Stromal cell of bone marrow (primary cell): ENCODE results near the gene LRRC8A.

ENCODE experiments used
- DNase-seq: peaks from one replicate; pipeline ENCODE4 v3.0.0-alpha.2; 2012; ENCODE audit warnings: low read depth

The LRRC8A gene

DNA sequence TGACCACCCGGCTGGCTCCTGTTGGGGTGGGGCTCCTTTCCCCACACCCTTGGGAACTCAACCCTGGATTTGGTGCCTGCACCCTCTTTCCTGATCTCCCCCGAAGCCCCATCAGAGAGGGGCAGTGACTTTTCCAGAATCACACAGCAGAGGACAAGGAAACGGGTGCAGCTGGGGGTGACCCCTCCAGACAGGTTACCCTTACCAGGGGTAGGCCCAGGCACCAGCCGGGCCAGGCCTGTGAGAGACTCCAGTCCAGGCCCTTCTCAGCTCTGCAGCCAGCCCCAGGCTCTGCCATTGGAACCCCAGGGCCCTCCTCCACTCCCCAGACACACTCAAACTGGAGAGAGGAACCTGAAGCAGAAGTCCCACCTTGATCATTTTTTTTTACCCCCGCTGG is 19.9 kb downstream of the LRRC8A start:
- no peak for DNase-seq

DNA sequence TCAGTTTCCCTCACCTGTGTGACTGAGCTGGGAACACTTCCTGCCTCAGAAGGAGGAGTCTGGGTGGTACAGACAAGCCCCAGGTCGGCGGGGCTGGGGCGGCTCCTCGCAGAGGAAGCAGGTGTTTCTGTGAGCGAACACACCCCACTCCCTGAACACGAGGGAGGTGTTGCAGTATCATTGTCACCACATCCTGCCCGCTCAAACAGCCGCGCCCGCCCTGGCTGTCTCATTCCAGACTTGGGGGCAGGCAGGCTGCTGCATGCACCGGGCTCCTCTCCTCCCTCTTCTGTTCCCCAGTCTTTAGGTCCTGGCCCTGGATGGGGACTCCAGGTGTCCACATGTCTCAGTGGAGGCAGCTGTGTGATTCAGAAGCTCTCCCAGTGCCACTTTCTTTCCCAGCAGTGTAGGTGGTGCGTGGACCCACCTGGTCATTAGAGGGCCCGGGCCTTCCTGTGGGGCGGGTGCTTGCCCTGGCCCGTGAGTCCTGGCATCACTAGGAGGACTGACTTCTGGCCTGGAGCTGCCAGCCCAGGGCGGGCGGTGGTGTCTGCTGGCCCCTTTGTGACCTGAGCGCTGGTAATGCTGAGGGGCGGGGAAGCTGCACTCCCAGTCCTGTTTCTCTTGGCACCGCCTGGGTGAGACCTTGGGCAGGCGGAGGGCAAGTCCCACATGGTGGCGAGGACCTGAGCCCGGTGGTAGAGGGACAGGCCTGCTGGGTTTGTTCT is 20.6 kb downstream of the LRRC8A start:
- DNase-seq = no peak

DNA sequence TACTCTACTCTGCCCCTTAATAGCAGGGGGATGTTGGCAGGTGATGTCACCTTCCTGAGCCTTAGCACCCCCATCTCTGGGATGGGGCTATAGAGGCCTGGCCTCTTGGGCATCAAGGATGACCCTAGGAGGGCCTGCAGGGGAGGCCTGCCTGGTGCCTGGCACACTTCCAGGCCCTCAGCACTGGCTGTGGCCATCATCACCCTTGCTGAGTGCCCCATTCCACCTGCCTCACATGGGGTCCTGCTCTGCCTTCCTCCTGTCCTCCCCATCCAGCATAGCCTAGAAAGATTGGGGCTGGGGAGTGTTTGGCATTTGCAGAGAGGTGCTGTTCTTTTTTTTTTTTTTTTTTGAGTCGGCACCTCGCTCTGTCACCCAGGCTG is 21.1 kb downstream of the LRRC8A start:
- DNase-seq = no peak

DNA sequence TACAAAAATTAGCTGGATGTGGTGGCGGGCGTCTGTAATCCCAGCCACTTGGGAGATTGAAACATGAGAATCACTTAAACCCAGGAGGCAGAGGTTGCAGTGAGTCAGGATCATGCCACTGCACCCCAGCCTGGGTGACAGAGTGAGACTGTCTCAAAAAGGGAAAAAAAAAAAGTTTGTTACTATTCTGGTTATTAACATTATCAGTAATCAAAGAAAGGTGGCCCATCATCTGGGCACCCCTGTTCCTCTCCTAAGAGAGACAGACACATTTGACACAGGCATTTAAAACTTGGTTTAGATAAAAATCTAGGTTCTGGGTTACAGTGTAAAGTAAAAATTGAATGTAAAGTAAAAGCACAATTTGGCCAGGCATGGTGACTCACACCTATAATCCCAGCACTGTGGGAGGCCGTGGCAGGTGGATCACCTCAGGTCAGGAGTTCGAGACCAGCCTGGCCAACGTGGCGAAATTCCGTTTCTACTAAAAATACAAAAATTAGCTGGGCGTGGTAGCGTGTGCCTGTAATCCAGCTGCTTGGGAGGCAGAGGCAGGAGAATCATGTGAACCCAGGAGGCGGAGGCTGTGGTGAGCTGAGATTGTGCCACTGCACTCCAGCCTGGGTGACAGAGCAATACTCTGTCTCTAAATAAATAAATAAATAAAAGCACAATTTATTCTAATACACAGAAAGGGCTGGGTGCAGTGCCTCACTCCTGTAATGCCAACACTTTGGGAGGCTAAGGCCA is 22.1 kb downstream of the LRRC8A start:
- no peak for DNase-seq

DNA sequence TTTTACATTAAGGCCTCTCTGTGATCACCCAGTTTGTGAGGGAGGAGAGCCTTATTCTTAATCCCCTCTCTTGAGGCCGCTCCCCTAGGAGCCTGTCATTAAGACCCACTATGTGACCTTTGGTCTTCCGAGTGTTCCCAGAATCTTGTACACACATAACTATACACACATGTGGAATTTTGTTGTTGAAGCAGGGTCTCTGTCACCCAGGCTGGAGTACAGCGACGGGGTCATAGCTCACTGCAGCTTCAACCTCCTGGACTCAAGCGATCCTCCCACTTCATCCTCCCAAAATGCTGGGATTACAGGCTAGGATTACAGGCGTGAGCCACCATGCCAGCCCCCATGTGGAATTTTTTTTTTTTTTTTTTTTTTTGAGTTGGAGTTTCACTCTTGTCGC is 24.0 kb downstream of the LRRC8A start:
- no peak for DNase-seq

DNA sequence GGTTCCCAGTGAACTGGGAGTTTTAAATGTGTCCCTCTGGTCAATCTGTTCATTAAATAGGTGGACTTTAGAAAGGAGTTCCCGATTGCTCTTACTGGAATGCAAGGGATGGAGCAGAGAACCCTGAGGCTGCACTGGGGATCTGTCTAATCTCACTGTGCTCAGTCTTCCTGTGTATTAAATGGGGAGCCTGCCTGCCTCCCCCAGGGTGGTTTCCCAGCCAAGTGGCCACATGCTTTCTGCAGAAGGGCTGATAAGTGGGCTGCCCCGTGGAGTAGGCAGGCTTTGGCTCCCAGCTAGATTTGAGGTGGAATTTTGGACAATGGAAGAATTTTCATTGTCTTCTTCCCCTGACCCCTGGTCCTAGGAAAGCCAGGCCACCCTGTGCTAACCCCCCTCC is 24.8 kb downstream of the LRRC8A start:
- DNase-seq = no peak

DNA sequence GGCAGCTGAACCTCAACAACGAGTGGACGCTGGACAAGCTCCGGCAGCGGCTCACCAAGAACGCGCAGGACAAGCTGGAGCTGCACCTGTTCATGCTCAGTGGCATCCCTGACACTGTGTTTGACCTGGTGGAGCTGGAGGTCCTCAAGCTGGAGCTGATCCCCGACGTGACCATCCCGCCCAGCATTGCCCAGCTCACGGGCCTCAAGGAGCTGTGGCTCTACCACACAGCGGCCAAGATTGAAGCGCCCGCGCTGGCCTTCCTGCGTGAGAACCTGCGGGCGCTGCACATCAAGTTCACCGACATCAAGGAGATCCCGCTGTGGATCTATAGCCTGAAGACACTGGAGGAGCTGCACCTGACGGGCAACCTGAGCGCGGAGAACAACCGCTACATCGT is 26.4 kb downstream of the LRRC8A start:
- no peak for DNase-seq

DNA sequence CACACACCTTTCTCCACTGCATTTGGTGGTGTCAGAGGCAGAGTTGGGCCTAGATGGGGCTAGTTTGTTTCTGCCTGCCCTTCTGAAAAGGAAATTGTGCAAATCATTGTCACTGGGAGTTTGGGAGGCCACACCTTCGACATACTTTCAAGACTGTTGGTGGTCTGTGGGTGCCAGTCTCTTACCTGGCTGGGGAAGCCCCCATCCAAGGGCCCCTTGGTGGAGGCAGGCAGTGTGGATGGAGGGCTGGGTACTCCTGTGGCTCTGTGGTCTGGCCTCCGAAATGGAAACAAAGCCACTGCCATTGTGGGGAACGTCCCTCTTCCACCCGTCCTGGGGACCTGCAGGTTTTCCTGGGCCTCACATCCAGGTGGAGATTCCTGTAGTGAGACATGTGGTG is 27.9 kb downstream of the LRRC8A start:
- DNase-seq = no peak

DNA sequence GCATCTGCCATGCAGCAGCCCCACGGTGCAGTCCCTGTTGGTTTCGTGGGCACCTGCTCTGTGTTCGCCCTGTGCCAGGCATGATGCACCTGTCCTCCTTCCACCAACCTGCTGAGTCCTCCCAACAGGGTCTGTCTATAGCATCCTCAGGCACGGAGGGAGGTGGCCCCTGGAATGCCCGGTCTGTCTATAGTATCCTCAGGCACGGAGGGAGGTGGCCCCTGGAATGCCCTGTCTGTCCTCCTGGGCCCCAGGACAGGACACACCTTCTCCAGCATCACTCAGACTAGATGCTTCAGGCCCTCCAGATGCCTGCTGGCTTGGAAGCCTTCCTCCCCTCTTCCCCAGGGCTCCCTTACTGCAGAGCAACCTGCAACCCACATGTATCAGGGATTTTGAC is 29.0 kb downstream of the LRRC8A start:
- DNase-seq = no peak

DNA sequence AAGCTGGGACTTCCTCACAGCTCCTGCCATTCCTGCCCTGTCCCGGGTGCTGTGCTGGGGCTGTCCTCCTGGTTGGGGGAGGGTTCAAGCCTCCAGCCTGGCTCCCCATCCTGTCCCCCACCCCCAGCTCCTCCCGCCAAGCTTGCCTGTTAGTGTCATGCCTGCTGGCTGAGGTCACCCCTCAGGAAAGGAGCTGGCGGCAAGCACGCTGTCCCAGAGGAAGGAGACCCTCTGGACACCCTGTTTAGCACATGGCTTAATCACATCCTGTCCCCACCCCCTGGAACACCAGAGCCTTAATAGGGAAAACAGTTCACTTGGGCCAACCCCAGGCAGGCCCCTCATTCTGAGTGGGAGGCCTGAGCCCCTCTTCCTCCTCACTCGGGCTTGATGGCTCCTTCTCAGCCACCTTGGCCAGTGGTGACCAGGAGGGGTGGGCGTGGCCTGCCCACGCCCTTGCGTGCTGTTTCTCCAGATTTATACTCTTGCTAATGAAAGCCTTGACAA is 29.6 kb downstream of the LRRC8A start:
- DNase-seq = no peak

DNA sequence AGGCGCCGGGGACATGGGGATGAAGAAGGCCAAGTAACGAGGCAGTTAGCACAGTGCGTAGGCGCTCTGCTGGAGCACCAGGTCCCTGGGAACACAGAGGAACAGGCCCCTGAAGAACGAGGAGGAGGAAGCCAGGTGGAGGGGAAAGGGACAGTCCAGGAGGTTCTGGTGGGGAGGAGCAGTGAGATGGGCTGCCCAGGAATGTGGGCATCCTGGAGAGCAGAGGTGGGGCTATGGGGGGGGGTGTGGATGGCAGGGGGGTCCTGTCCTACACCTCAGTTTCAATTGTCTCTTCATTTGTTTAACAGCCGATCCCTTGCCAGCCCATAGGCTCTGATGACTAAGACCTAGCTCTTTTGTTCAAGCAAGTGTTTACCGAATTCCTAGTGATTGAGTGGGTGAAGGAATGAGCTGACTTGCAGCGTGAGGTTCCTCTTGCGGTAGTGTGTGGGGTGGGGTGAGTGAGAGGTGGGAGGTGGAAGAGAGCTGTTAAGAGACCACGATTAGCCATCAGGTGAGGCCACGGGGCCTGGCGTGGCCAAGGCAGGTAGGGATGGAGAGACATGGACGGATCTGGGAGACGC is 30.4 kb downstream of the LRRC8A start:
- peak; percentile 43 for DNase-seq

DNA sequence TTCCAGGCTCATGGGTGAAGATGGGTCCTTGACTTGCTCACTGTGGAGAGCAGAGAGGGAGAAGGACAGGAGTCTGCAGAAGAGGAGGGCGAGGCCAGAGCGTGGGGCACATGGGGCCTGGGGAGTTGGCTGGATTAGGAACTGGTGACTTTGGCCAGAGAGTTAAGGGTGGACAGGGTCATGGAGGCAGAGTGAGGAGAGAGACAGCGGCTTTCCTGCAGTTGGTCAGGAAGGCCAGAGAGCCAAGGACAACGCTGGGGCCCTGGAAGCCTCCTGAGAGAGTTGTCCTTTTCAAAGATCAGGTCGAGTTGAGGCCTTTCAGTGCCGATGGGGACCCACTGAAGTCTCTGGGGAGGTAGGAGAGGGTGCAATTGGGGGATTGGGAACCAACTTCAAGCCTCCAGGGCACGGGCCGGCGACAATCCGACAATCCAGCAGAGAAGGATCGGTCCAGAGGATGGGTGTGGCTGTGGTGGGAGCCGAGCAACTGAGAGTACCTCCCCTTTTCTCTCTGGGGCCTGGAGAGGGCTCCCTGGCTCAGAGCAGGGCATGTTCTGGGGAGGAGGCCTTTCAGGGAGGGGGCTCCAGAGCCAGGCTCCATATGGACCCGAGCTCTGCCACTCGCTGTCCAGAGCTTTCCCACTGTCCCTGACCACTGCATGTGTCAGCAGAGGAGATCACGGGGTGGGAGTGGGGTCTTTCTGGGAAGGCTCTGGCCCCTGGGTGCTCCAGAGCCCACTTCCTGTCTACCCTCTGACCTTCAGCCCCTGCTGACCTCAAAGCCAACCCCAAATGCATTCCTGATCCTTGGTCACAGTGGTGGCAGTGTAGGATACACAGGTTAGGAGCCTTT is 31.3 kb downstream of the LRRC8A start:
- DNase-seq = no peak

DNA sequence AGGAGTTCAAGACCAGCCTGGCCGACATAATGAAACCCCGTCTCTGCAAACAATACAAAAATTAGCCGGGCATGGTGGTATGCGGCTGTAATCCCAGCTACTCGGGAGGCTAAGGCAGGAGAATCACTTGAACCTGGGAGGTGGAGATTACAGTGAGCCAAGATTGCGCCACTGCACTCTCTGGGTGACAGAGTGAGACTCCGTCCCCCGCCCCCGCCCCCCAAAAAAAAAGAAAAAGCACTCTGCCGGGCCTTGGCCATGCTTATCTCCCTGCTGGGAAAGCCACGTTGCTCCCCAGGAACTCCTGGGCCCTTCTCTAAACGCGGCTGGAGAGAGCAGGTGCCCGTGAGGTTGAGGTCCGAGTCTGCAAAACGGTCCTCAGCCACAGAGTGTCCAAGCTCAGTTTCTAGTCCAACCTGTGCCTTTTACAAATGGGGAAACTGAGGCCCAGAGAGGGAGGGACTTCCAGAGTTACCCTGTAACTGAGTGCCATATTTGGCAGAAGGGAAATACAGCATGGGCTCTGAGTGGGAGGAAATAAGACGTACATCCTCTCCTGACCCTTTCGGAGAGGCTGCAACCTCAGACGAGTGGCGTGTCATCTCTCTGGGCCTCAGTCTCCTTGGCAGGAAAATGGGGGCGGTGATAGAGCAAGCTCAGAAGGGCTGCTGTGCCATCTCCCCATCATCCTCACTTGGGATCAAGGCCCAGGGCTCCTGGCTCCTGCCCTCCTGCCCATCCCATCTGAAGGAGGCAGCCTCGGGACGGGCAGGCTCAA is 32.3 kb downstream of the LRRC8A start:
- no peak for DNase-seq

DNA sequence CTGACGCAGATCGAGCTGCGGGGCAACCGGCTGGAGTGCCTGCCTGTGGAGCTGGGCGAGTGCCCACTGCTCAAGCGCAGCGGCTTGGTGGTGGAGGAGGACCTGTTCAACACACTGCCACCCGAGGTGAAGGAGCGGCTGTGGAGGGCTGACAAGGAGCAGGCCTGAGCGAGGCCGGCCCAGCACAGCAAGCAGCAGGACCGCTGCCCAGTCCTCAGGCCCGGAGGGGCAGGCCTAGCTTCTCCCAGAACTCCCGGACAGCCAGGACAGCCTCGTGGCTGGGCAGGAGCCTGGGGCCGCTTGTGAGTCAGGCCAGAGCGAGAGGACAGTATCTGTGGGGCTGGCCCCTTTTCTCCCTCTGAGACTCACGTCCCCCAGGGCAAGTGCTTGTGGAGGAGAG is 34.3 kb downstream of the LRRC8A start:
- no peak for DNase-seq

DNA sequence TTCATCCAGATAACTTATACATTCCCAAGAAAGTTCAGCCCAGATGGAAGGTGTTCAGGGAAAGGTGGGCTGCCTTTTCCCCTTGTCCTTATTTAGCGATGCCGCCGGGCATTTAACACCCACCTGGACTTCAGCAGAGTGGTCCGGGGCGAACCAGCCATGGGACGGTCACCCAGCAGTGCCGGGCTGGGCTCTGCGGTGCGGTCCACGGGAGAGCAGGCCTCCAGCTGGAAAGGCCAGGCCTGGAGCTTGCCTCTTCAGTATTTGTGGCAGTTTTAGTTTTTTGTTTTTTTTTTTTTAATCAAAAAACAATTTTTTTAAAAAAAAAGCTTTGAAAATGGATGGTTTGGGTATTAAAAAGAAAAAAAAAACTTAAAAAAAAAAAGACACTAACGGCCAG is 34.8 kb downstream of the LRRC8A start:
- no peak for DNase-seq

DNA sequence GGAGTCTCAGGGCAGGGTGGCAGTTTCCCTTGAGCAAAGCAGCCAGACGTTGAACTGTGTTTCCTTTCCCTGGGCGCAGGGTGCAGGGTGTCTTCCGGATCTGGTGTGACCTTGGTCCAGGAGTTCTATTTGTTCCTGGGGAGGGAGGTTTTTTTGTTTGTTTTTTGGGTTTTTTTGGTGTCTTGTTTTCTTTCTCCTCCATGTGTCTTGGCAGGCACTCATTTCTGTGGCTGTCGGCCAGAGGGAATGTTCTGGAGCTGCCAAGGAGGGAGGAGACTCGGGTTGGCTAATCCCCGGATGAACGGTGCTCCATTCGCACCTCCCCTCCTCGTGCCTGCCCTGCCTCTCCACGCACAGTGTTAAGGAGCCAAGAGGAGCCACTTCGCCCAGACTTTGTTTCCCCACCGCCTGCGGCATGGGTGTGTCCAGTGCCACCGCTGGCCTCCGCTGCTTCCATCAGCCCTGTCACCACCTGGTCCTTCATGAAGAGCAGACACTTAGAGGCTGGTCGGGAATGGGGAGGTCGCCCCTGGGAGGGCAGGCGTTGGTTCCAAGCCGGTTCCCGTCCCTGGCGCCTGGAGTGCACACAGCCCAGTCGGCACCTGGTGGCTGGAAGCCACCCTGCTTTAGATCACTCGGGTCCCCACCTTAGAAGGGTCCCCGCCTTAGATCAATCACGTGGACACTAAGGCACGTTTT is 35.4 kb downstream of the LRRC8A start:
- peak; percentile 77 for DNase-seq

DNA sequence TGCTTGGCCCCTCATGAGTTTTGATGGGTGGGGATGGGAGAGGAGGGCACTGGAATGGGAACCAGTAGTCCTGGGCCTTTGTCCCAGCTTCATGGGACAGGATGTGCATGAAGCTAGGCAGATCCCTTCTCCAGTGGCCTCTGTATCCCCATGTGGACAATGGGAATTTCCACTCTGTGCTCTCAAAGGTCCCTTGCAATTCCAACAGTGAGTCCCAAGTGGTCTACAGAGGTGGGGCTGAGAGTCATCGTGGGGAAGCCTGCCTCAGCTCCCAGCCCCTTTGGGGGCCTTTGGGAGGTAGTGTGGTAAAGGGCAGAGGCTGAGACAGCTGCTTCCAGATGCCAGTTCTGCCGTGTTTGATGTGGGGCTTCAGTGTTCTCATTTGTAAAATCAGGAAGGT is 37.0 kb downstream of the LRRC8A start:
- DNase-seq = no peak

DNA sequence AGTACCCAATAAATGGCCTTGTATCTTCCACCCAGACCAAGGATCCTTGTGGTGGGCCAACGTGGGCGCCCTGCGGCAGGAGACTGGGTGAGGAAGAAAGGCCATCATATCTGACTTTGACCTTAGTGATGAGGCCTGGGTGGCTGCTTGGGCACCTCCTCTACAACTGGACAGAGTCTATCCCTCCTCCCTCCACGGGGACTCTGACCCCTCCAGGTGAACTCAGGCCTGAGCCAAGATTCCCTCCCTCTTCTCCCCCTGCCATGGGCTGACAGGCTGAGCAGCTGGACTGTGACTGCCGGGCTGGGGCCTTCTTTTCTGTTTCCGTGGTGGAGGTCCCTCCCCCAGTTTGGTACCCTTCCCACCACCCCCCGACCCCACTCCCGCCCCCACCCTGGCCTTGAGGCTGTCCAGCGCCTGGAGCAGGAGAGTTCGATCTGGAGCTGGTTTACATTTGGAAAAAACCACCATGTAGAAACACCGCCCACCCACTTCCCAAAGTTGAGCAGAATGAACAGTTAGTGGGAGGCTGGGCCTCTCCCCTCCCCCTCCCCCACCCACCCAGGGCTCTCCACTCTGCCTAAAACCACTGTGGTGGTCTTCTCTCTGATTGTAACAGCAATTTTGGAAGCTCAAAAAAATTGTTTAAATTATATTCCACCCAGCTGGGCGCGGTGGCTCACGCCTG is 37.6 kb downstream of the LRRC8A start:
- DNase-seq = no peak

DNA sequence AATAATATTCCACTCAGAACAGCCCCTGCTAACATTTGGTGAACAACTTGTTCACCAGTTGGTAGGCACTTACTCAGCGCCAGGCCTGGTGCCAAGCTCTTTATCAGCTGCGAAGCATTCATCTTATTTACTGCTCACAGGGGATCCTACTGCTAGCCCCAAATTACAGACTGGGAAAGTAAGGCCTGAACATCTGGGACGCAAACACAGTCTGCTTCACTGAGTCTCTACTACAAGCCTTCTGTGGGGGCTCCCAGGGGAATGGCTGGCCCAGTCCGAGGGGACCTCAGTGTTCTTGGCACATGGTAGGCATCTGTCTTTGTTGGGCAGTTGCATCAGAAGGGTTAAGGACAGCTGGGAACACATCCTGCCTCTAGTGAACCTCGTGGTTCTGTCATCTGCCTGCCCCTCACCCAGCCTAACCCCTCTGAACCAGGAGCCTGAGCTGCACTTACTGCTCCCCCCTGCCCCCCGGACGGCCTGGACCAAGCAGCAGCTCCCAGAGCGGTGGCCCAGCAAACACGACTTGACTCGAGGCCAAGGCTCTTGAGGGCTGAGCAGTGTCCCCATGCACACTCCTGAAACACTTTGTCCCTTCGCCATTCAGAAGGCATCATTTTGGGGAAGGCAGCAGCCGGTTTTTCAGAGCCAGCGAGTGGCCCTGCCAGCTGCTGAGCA is 38.6 kb downstream of the LRRC8A start, which contains the start of gene PHYHD1:
PHYHD1 (plus strand) TSS at position 602 of the 678 bp plus-strand sequence. CDS start 1,342 bp downstream, outside the sequence.
- peak; percentile 61 for DNase-seq
